Transverse colon (tissue), 4 donors: Measurements from ENCODE around the gene ROPN1L.

Source experiments
- CTCF ChIP-seq, 5 experiments: fragments of 200-600 bp in 3 of 5; fragments of 450-650 bp in 2 of 5; sonication (generic) in 3 of 5; IDR thresholded peaks; 1 replicate in 2 of 5; 2 replicates in 3 of 5; pipeline ENCODE4 v1.5.1; 2016 to 2017; ENCODE audit warnings: antibody characterized with exemption in 5 of 5, inconsistent platforms in 3 of 5, mild to moderate bottlenecking in 2 of 5, moderate library complexity in 1 of 5
- EP300 ChIP-seq: sonication (generic); formaldehyde crosslinking; IDR thresholded peaks from one replicate; pipeline ENCODE4 v1.6.1; 2017; ENCODE audit warnings: antibody characterized with exemption, low read depth
- POLR2A ChIP-seq: fragments of 450-650 bp; IDR thresholded peaks from one replicate; pipeline ENCODE4 v1.6.1; 2016; ENCODE audit warnings: antibody characterized with exemption, mild to moderate bottlenecking, moderate library complexity
- POLR2AphosphoS5 ChIP-seq, 3 donors: sonication (generic); formaldehyde crosslinking; IDR thresholded peaks; one replicate each; pipeline ENCODE4 v1.6.1; 2016; ENCODE audit warnings: antibody characterized with exemption in 3 of 3

DNA sequence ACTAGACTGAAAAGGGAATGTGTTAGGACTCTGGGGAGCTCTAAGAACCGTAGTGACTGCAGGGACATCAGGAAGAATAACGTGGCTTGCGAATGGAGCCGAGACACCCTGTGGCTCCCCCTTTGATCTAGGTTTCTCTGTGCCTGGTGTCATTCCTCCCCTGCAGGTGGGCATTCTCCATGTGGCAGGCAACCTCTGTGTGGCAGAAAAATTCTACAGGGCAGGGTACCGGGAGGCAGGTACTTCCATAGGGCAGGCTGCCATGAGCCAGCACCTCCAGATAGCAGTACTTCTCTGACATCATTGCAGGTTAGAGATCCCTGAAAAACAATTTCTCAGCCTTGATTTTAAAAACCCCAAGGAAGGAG, 43.1 kb downstream of the ROPN1L start:
- no peak for TF ChIP-seq CTCF (IDR thresholded peaks at IDR 0.05)
- TF ChIP-seq EP300, result no peak
- TF ChIP-seq POLR2AphosphoS5 (IDR thresholded peaks at IDR 0.05), result no peak
- TF ChIP-seq POLR2A, result no peak
